ENCODE data around the gene BANP. TPM values are rescaled to one million over a fixed set of nuclear protein-coding genes. Genes with fewer than 3 reads are reported as not detected.

BANP gene
- total RNA-seq, 1 experiment from 2014 or later: 37.2 TPM

DNA sequence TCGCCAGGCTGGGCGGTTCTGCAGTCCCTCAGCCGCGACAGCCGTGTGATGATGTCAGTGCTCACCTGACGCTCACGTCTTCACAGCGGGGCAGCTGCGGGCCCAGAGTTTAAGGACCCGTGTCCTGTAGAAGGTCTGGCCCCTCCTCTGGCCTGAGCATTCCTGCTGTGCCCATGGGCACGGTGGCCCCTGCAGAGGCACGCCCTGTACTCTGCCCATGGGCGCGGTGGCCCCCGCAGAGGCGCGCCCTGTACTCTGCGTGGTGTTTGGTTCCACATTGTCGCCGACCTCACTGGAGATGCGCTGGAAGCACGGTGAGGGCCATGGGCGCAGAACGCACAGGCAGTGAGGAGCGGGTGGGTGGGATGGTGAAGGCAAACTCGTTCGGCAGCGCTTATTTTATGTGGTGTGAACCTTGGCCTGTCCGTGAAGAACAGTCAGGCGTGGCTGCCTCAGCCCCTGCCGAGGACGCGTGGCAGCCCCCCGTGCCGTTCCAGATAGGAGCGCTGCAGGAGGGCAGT, 122.0 kb downstream of the BANP start:
- Histone ChIP-seq H3K79me2 (ENCODE audit: insufficient read depth, low read length) (no peaks in the 10 kb centered on the region), H3K36me3 (ENCODE audit: control insufficient read depth in 1 of 2, insufficient read depth in 2 of 2, low read length in 2 of 2) (peaks cover 0 to 4% of the 10 kb centered on the region in 2 experiments; a peak in 2 of 4 replicates), H3K4me2 (ENCODE audit: low read length) (no peak overlapping the region), H3K9me3 (ENCODE audit: control insufficient read depth in 1 of 2, insufficient read depth in 1 of 2, low read depth in 1 of 2, low read length in 2 of 2) (no peaks in the 10 kb centered on the region), H3K4me3 (replicated peaks in 1 of 2; ENCODE audit: low read depth in 1 of 2, low read length in 2 of 2) (no peak overlapping the region), H4K20me1 (ENCODE audit: insufficient read depth) (no peaks in the 10 kb centered on the region), H2AFZ (ENCODE audit: low read depth, low read length, poor library complexity, severe bottlenecking) (no peak overlapping the region), H3K27me3 (ENCODE audit: insufficient read depth, low read length) (no peaks in the 10 kb centered on the region), H3K4me1 (ENCODE audit: control insufficient read depth in 1 of 2, insufficient read depth in 2 of 2, low read length in 2 of 2) (no peaks in the 10 kb centered on the region), H3K9me2 (ENCODE audit: insufficient read depth) (no peaks in the 10 kb centered on the region), H3K27ac (ENCODE audit: low read depth, low read length) (no peak overlapping the region), H3K9ac (ENCODE audit: low read length) (no peak overlapping the region)
- BruUV-seq (replicated peaks): no TSS peak
- TF ChIP-seq JUND (IDR thresholded peaks at IDR 0.05): no peak
- TF ChIP-seq CEBPB (IDR thresholded peaks at IDR 0.05; ENCODE audit: low read depth): no peak
- TF ChIP-seq, protein P1, sequence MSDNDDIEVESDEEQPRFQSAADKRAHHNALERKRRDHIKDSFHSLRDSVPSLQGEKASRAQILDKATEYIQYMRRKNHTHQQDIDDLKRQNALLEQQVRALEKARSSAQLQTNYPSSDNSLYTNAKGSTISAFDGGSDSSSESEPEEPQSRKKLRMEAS (IDR thresholded peaks at IDR 0.05): no peak
- TF ChIP-seq, protein P2, sequence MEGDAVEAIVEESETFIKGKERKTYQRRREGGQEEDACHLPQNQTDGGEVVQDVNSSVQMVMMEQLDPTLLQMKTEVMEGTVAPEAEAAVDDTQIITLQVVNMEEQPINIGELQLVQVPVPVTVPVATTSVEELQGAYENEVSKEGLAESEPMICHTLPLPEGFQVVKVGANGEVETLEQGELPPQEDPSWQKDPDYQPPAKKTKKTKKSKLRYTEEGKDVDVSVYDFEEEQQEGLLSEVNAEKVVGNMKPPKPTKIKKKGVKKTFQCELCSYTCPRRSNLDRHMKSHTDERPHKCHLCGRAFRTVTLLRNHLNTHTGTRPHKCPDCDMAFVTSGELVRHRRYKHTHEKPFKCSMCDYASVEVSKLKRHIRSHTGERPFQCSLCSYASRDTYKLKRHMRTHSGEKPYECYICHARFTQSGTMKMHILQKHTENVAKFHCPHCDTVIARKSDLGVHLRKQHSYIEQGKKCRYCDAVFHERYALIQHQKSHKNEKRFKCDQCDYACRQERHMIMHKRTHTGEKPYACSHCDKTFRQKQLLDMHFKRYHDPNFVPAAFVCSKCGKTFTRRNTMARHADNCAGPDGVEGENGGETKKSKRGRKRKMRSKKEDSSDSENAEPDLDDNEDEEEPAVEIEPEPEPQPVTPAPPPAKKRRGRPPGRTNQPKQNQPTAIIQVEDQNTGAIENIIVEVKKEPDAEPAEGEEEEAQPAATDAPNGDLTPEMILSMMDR (IDR thresholded peaks at IDR 0.05 in 2 of 3, conservative IDR thresholded peaks at IDR 0.05 in 1 of 3; ENCODE audit: borderline replicate concordance in 1 of 3, insufficient read depth in 1 of 3, low read depth in 2 of 3, low read length in 2 of 3): no peak
- TF ChIP-seq FOSL1 (IDR thresholded peaks at IDR 0.05; ENCODE audit: low read depth): no peak
- TF ChIP-seq SRF (IDR thresholded peaks at IDR 0.05; ENCODE audit: low read depth): no peak
- TF ChIP-seq EZH2phosphoT487 (IDR thresholded peaks at IDR 0.05; ENCODE audit: borderline replicate concordance): no peak
- intact Hi-C loops (cut with micrococcal nuclease): no loop called here
- no peak for ATAC-seq
- no peak for DNase-seq (ENCODE audit: low read depth, low spot score)
- RAD21 ChIA-PET (ENCODE audit: low non-redundant PET in 1 of 2, low total read pairs in 2 of 2, uncharacterized antibody in 2 of 2, unreplicated experiment in 2 of 2): no interaction called here
- POLR2A ChIA-PET: no interaction called here
- CTCF ChIA-PET: no interaction called here

DNA sequence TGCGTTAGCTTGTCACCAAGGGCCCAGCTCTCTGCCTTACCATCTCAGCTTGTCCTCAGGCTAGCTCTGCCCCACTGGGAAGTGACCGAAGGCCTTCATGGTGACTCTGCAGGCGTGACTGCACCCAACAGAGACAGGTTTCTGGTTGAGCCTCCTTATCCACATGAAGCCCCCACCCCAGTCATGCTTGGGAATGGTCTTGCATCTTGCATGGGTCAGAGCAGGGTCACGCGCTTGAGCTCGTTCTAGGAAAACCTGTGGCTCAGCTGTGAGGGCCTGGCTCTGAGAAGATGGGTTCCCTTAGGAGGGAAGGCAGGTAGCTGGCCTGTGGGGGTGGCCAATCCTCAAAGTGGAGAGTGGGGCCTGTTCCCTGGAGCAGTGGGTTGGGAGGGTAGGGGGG, 122.8 kb downstream of the BANP start:
- POLR2A ChIA-PET: no interaction called here
- no peak for ATAC-seq

More for the DNA sequence above, 122.8 kb downstream of the BANP start:
- RAD21 ChIA-PET (ENCODE audit: low non-redundant PET in 1 of 2, low total read pairs in 2 of 2, uncharacterized antibody in 2 of 2, unreplicated experiment in 2 of 2): no interaction called here
- H3K9ac ChIP-seq (ENCODE audit: low read length): no peak overlapping the region
- TF ChIP-seq FOSL1 (IDR thresholded peaks at IDR 0.05; ENCODE audit: low read depth): no peak
- H3K79me2 ChIP-seq (ENCODE audit: insufficient read depth, low read length): no peaks in the 10 kb centered on the region
- H3K9me3 ChIP-seq (ENCODE audit: control insufficient read depth in 1 of 2, insufficient read depth in 1 of 2, low read depth in 1 of 2, low read length in 2 of 2): no peaks in the 10 kb centered on the region
- CTCF ChIA-PET: no interaction called here
- H3K36me3 ChIP-seq (ENCODE audit: control insufficient read depth in 1 of 2, insufficient read depth in 2 of 2, low read length in 2 of 2): peaks cover 0 to 4% of the 10 kb centered on the region in 2 experiments; a peak in 2 of 4 replicates
- no peak overlapping the region for H3K27ac ChIP-seq (ENCODE audit: low read depth, low read length)
- H4K20me1 ChIP-seq (ENCODE audit: insufficient read depth): no peaks in the 10 kb centered on the region
- no peaks in the 10 kb centered on the region for H3K27me3 ChIP-seq (ENCODE audit: insufficient read depth, low read length)
- no peak overlapping the region for H3K4me2 ChIP-seq (ENCODE audit: low read length)
- no peaks in the 10 kb centered on the region for H3K9me2 ChIP-seq (ENCODE audit: insufficient read depth)
- no peak overlapping the region for H3K4me3 ChIP-seq (replicated peaks in 1 of 2; ENCODE audit: low read depth in 1 of 2, low read length in 2 of 2)
- intact Hi-C loops (cut with micrococcal nuclease): no loop called here
- no peak for DNase-seq (ENCODE audit: low read depth, low spot score)
- no peaks in the 10 kb centered on the region for H3K4me1 ChIP-seq (ENCODE audit: control insufficient read depth in 1 of 2, insufficient read depth in 2 of 2, low read length in 2 of 2)
- no peak overlapping the region for H2AFZ ChIP-seq (ENCODE audit: low read depth, low read length, poor library complexity, severe bottlenecking)
- BruUV-seq (replicated peaks): no TSS peak

Data from HCT116 (cell line).